IPS-11a (cell line): ENCODE data around the gene RAF1.
"Not testable (repeated sequence)": the region's sequence is repeated elsewhere in the genome, so short reads cannot be mapped to it uniquely, and the experiment has no call there.

Experiments
- H3K4me3 ChIP-seq: one replicate; pipeline ENCODE4 v1.5.1; 2013; ENCODE audit warnings: low read depth, low read length, control low read depth

The RAF1 gene

GRCh38 chr3:12677616-12678015, 13.7 kb upstream of the RAF1 start:
- H3K4me3 ChIP-seq: no peak overlapping the region

GRCh38 chr3:12675115-12675810, 11.3 kb upstream of the RAF1 start:
- no peak overlapping the region for H3K4me3 ChIP-seq

GRCh38 chr3:12673956-12674736, 10.2 kb upstream of the RAF1 start:
- not testable (repeated sequence) for H3K4me3 ChIP-seq

- H3K4me3 ChIP-seq: no peak overlapping the region
Observed at GRCh38 chr3:12671120-12671450, 7.2 kb upstream of the RAF1 start.

GRCh38 chr3:12670365-12671119, 6.6 kb upstream of the RAF1 start:
- no peak overlapping the region for H3K4me3 ChIP-seq

- H3K4me3 ChIP-seq: peak overlapping the region; percentile 91
Observed at GRCh38 chr3:12663401-12663935, 449 bp downstream of the RAF1 start.

GRCh38 chr3:12662593-12663400, 1.1 kb downstream of the RAF1 start:
- peak overlapping the region; percentile 91 for H3K4me3 ChIP-seq

GRCh38 chr3:12661926-12662592, 1.9 kb downstream of the RAF1 start:
- H3K4me3 ChIP-seq: peak overlapping the region; percentile 91

GRCh38 chr3:12661375-12661774, 2.5 kb downstream of the RAF1 start:
- not testable (repeated sequence) for H3K4me3 ChIP-seq

- H3K4me3 ChIP-seq: no peak overlapping the region
Observed at GRCh38 chr3:12660196-12660595, 3.7 kb downstream of the RAF1 start.

GRCh38 chr3:12659316-12660015, 4.5 kb downstream of the RAF1 start:
- H3K4me3 ChIP-seq: no peak overlapping the region

- H3K4me3 ChIP-seq: no peak overlapping the region
Observed at GRCh38 chr3:12658593-12659058, 5.3 kb downstream of the RAF1 start.

GRCh38 chr3:12656850-12657249, 7.1 kb downstream of the RAF1 start:
- no peak overlapping the region for H3K4me3 ChIP-seq

GRCh38 chr3:12656193-12656592, 7.7 kb downstream of the RAF1 start:
- H3K4me3 ChIP-seq: no peak overlapping the region

- no peak overlapping the region for H3K4me3 ChIP-seq
Observed at GRCh38 chr3:12655701-12656100, 8.2 kb downstream of the RAF1 start.

- H3K4me3 ChIP-seq: no peak overlapping the region
Observed at GRCh38 chr3:12653747-12654146, 10.2 kb downstream of the RAF1 start.

- H3K4me3 ChIP-seq: no peak overlapping the region
Observed at GRCh38 chr3:12648384-12648959, 15.4 kb downstream of the RAF1 start.

- H3K4me3 ChIP-seq: no peak overlapping the region
Observed at GRCh38 chr3:12644331-12644937, 19.5 kb downstream of the RAF1 start.

- no peak overlapping the region for H3K4me3 ChIP-seq
Observed at GRCh38 chr3:12643724-12644123, 20.2 kb downstream of the RAF1 start.
